Ishikawa (cell line): Measurements from ENCODE around the gene FABP3.

Experiments used
- CEBPB ChIP-seq: IDR thresholded peaks from 2 replicates; pipeline ENCODE4 v1.6.1; 2012
- CREB1 ChIP-seq: IDR thresholded peaks from 2 replicates; pipeline ENCODE4 v1.6.1; 2012; ENCODE audit warnings: low read depth
- EGR1 ChIP-seq: IDR thresholded peaks from 2 replicates; pipeline ENCODE4 v1.6.1; 2012
- EP300 ChIP-seq: IDR thresholded peaks from 2 replicates; pipeline ENCODE4 v1.6.1; 2012; ENCODE audit warnings: borderline replicate concordance
- FOXM1 ChIP-seq: IDR thresholded peaks from 2 replicates; pipeline ENCODE4 v1.6.1; 2012; ENCODE audit warnings: low read depth, borderline replicate concordance
- MAX ChIP-seq: IDR thresholded peaks from 2 replicates; pipeline ENCODE4 v1.6.1; 2012
- NFIC ChIP-seq: IDR thresholded peaks from 2 replicates; pipeline ENCODE4 v1.6.1; 2012
- RAD21 ChIP-seq: IDR thresholded peaks from 2 replicates; pipeline ENCODE4 v1.6.1; 2012; ENCODE audit warnings: low read depth
- REST ChIP-seq: IDR thresholded peaks from 2 replicates; pipeline ENCODE4 v1.6.1; 2012; ENCODE audit warnings: low read depth, mild to moderate bottlenecking
- TAF1 ChIP-seq: IDR thresholded peaks from 2 replicates; pipeline ENCODE4 v1.6.1; 2012; ENCODE audit warnings: low read depth, mild to moderate bottlenecking
- TCF12 ChIP-seq: IDR thresholded peaks from 2 replicates; pipeline ENCODE4 v1.6.1; 2012; ENCODE audit warnings: low read depth
- TEAD4 ChIP-seq: IDR thresholded peaks from 2 replicates; pipeline ENCODE4 v1.6.1; 2012
- USF1 ChIP-seq: IDR thresholded peaks from 2 replicates; pipeline ENCODE4 v1.6.1; 2012
- YY1 ChIP-seq: IDR thresholded peaks from 2 replicates; pipeline ENCODE4 v1.6.1; 2012; ENCODE audit warnings: low read depth
- ZBTB7A ChIP-seq: IDR thresholded peaks from 2 replicates; pipeline ENCODE4 v1.6.1; 2012; ENCODE audit warnings: low read depth

Gene FABP3

GRCh38 chr1:31412732-31413404, 40.0 kb upstream of the FABP3 start, which contains the start of gene SERINC2:
Gene SERINC2, plus strand, starts transcription at chr1:31413213. Its CDS starts 53 bp downstream, at chr1:31413266.
- TF ChIP-seq YY1 (0 out of 2 replicates have a peak, but pooled peaks have one; percentile 27), TCF12 (peak; percentile 6; the same call in 1 of the 2 replicates), CEBPB (no peak), ZBTB7A (0 out of 2 replicates have a peak, but pooled peaks have one; percentile 52)

GRCh38 chr1:31412205-31412604, 39.3 kb upstream of the FABP3 start:
- no peak for TF ChIP-seq YY1
- no peak for TF ChIP-seq REST
- TF ChIP-seq CREB1: no peak
- TF ChIP-seq CEBPB: no peak
- TF ChIP-seq EGR1: no peak
- no peak for TF ChIP-seq MAX
- TF ChIP-seq USF1: no peak
- no peak for TF ChIP-seq RAD21
- no peak for TF ChIP-seq ZBTB7A
- no peak for TF ChIP-seq FOXM1
- no peak for TF ChIP-seq TEAD4

GRCh38 chr1:31410871-31411270, 38.0 kb upstream of the FABP3 start:
- no peak for TF ChIP-seq MAX
- no peak for TF ChIP-seq USF1
- TF ChIP-seq CREB1: no peak
- no peak for TF ChIP-seq TEAD4
- TF ChIP-seq EGR1: no peak
- no peak for TF ChIP-seq NFIC
- no peak for TF ChIP-seq EP300
- TF ChIP-seq RAD21: no peak
- no peak for TF ChIP-seq TCF12
- TF ChIP-seq REST: no peak
- TF ChIP-seq CEBPB: no peak
- TF ChIP-seq YY1: no peak
- no peak for TF ChIP-seq TAF1
- no peak for TF ChIP-seq ZBTB7A
- TF ChIP-seq FOXM1: no peak

- no peak for TF ChIP-seq REST
- no peak for TF ChIP-seq FOXM1
- no peak for TF ChIP-seq TCF12
- TF ChIP-seq EP300: no peak
- no peak for TF ChIP-seq TAF1
Observed at GRCh38 chr1:31409946-31410858, 37.3 kb upstream of the FABP3 start.
